Type B pancreatic cell (in vitro differentiated cells): ENCODE results near the gene INPP5A. TPM values are rescaled to one million over a fixed set of nuclear protein-coding genes. Genes with fewer than 3 reads are reported as not detected.

ENCODE experiments used
- DNase-seq: peaks from one replicate; pipeline ENCODE4 v3.0.0; 2021; ENCODE audit warnings: mixed read lengths; ENCODE audit not compliant: unreplicated experiment; ENCODE audit errors: extremely low spot score
- H3K27ac Mint-ChIP-seq: 2 replicates; pipeline ENCODE4 v1.8.0; 2021; ENCODE audit warnings: mild to moderate bottlenecking, mixed read lengths
- H3K27me3 Mint-ChIP-seq: 2 replicates; pipeline ENCODE4 v1.8.0; 2021; ENCODE audit warnings: mixed read lengths
- H3K36me3 Mint-ChIP-seq: 2 replicates; pipeline ENCODE4 v1.8.0; 2021; ENCODE audit warnings: mixed read lengths
- H3K4me1 Mint-ChIP-seq: one replicate; pipeline ENCODE4 v1.8.0; 2021; ENCODE audit warnings: mixed read lengths; ENCODE audit not compliant: unreplicated experiment
- H3K4me3 Mint-ChIP-seq: 2 replicates; pipeline ENCODE4 v1.8.0; 2021; ENCODE audit warnings: mild to moderate bottlenecking, mixed read lengths
- H3K9me3 Mint-ChIP-seq: 2 replicates; pipeline ENCODE4 v1.8.0; 2021; ENCODE audit warnings: mixed read lengths
- total RNA-seq: library from RNA; stranded (reverse); gene quantifications from 2 replicates; pipeline ENCODE4 v1.2.1, GENCODE V29; 2021; ENCODE audit warnings: low replicate concordance
- TF ChIP-seq, protein P1 (sequence below): fragments of 200-600 bp; sonication (generic); conservative IDR thresholded peaks from 2 replicates; pipeline ENCODE4 v1.5.0; 2021; ENCODE audit warnings: antibody characterized with exemption, mild to moderate bottlenecking

INPP5A gene
- total RNA-seq, 1 donor from 2014 or later, result 26.6 TPM

DNA sequence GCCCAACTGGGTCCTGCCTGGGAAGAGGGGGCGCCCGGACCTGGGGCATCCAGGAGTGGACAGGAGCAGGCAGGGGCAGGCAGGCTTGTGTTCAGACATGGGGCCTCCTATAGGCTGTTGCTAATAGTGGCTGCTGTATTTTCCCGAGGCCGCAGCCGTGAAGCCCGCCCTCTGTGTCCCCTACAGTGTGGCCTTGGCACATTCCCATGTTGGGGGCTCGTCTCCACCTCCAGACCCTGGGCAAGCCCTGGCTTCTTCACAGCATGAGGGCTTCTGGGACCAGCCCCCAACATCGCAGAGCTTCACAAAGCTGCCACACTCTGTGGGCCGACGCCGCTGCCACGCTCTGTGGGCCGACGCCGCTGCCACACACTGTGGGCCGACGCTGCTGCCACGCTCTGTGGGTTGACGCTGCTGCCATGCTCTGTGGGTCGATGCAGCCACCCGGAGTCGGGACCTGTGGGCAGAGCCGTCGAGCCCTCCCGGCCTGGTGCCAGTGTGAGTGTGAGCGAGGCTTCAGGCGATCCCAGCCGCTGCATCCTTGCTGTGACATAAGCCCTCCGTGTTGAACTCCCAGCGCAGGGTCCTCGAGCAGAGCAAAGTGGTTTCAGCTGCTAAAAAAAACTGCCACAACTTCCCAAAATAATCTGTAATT is 109.0 kb downstream of the INPP5A start:
- Mint-ChIP-seq H3K4me1 (peaks cover 12% of the 10 kb centered on the region), H3K4me3 (no peak overlapping the region), H3K27me3 (no peaks in the 10 kb centered on the region), H3K27ac (no peak overlapping the region), H3K9me3 (no peaks in the 10 kb centered on the region), H3K36me3 (no peaks in the 10 kb centered on the region)
- no peak for DNase-seq
- TF ChIP-seq, protein P1, sequence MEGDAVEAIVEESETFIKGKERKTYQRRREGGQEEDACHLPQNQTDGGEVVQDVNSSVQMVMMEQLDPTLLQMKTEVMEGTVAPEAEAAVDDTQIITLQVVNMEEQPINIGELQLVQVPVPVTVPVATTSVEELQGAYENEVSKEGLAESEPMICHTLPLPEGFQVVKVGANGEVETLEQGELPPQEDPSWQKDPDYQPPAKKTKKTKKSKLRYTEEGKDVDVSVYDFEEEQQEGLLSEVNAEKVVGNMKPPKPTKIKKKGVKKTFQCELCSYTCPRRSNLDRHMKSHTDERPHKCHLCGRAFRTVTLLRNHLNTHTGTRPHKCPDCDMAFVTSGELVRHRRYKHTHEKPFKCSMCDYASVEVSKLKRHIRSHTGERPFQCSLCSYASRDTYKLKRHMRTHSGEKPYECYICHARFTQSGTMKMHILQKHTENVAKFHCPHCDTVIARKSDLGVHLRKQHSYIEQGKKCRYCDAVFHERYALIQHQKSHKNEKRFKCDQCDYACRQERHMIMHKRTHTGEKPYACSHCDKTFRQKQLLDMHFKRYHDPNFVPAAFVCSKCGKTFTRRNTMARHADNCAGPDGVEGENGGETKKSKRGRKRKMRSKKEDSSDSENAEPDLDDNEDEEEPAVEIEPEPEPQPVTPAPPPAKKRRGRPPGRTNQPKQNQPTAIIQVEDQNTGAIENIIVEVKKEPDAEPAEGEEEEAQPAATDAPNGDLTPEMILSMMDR, result no peak

DNA sequence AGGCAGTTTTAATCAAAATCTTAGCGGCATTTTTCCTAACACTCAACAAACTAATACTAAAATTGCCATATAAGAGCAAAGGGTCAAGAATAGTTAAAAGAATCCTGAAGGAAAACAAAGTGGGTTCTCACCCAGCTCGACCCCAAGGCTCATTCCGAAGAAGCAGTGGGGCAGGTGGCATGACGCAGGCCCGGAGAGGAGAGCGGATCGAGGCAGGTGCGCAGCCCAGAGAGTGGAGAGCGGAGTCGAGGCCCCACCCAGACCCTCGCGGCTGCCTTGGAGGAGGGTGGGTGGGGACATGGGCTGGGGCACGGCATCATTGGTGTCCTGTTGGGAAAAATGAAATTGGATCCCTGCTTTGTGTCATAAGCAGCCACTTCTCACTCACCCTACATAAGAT is 109.8 kb downstream of the INPP5A start:
- Mint-ChIP-seq H3K36me3 (no peaks in the 10 kb centered on the region), H3K27me3 (no peaks in the 10 kb centered on the region), H3K4me3 (no peak overlapping the region), H3K4me1 (peaks cover 12% of the 10 kb centered on the region), H3K27ac (no peak overlapping the region), H3K9me3 (no peaks in the 10 kb centered on the region)
- TF ChIP-seq, protein P1, result no peak
- no peak for DNase-seq

DNA sequence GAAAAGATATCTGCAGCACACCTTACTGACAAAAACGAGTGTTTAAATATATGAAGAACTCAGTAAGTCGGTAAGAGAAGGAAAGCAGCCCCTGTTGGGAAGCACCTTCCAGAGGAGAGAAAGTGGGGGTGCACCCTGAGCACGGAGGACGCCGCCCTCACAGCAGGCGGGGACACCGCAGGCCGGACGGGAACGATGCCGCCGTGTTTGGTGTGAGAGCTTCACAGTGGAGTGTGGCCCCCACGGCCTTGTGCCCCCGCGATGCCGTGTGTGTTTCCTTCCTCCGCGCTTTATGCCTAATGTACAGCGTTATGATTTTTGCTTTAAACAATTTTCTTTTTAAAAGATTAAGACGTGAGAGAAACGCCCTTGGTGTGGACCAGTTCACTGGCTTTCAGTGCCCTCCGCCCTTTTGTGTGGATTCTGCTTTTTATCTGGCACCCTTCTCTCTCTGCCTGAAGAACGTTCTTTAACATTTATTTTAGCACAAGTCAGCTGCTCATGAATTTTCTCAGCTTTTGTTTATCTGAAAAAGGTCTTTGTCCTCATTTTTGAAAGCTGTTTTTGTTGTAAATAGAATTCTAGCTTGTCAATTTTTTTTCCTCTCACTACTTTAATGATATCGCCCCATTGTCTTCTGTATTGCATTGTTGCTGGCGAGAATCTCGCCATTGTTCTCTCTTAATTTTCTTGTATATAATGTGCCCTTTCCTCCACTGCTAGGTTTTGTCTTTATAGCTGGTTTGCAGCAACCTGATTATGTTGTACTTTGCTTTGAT is 110.7 kb downstream of the INPP5A start:
- Mint-ChIP-seq H3K36me3 (no peaks in the 10 kb centered on the region), H3K4me1 (peaks cover 12% of the 10 kb centered on the region), H3K27ac (no peak overlapping the region), H3K9me3 (no peaks in the 10 kb centered on the region), H3K4me3 (no peak overlapping the region), H3K27me3 (no peaks in the 10 kb centered on the region)
- TF ChIP-seq, protein P1, result no peak
- DNase-seq, result no peak

DNA sequence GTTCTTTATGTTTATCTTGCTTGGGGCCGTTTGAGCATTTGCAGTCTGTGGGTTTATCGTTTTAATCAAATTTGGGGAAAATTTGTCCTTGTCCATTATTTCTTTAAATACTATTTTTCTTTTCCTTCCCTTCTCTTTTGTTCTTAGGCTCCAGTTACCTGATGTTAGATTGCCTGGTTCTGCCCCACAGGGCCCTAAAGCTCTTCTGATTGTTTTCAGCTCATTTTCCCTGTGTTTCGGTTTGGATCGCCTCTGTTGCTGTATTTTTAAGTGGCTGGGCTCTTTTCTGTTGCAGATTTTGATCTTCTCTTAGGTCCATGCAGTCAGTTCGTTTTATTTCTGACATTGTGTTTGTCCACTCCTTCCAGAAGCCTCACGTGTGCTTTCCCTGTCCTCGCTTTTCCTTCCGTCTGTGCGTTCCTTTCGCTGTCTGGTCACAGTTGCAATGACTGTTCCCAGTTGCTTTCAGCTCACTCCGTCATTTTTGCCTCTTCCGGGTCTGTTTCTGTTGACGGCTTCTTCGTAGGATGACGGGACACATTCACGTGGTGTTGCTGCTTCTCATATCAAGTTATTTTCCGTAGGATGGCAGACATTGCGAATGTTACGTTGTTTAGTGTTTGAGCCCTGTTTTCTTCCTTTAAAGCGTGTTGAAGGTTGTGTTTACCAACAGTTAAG is 111.4 kb downstream of the INPP5A start:
- H3K36me3 Mint-ChIP-seq, result no peaks in the 10 kb centered on the region
- TF ChIP-seq, protein P1, result no peak
- no peak overlapping the region for H3K27ac Mint-ChIP-seq
- H3K4me3 Mint-ChIP-seq, result no peak overlapping the region
- no peaks in the 10 kb centered on the region for H3K9me3 Mint-ChIP-seq
- DNase-seq, result no peak
- peaks cover 12% of the 10 kb centered on the region for H3K4me1 Mint-ChIP-seq
- H3K27me3 Mint-ChIP-seq, result no peaks in the 10 kb centered on the region

DNA sequence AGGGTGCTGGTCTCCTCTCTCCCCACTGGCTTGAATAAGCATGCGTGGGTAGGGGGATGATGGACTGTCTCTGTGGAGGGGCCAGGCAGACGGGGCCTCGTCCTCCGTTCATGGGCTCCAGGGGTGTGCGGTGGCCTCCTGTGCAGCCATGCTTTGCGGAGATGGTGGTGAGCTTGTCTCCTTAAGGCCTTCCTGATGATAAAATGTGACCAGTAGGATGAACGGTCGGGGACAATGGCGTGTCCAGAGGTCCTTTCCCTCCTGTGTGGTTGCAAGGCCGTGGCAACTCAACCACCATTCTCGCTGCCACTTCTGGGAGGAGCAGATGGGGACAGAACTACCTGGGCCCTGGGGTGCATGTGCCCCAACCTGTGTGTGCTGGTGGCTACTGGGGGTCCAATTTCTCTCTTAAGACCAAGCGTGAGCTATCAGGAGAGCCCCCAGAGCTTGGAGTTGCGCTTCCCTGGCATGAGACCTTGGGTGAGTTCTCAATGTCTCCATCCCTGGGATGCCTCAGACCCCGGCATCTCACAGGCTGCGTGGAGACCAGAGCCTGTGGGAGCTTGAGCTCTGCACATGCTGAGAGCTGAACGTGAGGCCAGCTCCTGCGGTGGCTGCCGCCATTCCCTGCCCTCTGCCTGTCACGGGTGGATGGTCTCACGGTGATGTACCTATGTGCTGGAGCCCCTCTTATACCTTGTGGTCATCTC is 112.2 kb downstream of the INPP5A start:
- Mint-ChIP-seq H3K9me3 (no peaks in the 10 kb centered on the region), H3K27ac (no peak overlapping the region), H3K4me1 (peaks cover 15% of the 10 kb centered on the region), H3K27me3 (peaks cover 3% of the 10 kb centered on the region), H3K4me3 (no peak overlapping the region), H3K36me3 (no peaks in the 10 kb centered on the region)
- TF ChIP-seq, protein P1, result no peak
- DNase-seq, result no peak
